Measurements from ENCODE around the gene WDFY2.
"Not testable (repeated sequence)": the region's sequence is repeated elsewhere in the genome, so short reads cannot be mapped to it uniquely, and the experiment has no call there.

WDFY2 gene

GRCh38 chr13:51674276-51674675 lies 90.0 kb downstream of the WDFY2 start:
- peak; percentile 11 to 26 for DNase-seq

DNA sequence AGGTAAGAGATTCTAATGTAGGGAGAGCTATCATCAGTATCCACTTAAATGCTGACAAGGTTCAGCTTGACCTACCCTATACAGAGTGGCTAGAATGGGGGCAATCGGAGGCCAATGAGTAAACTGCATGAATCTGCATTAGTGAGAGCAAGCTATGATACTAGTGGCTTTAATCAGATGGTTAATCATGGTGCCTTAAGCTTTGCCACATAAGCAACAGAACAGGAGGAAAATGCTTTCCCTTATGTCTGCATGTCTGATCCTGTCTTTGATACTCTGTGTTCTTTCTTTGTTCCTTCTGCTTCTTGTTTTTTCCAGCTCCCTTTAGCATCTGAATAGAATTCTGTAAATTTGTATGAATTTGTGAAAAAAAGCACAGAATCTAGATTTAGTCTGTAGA lies 91.1 kb downstream of the WDFY2 start:
- DNase-seq = no peak

DNA sequence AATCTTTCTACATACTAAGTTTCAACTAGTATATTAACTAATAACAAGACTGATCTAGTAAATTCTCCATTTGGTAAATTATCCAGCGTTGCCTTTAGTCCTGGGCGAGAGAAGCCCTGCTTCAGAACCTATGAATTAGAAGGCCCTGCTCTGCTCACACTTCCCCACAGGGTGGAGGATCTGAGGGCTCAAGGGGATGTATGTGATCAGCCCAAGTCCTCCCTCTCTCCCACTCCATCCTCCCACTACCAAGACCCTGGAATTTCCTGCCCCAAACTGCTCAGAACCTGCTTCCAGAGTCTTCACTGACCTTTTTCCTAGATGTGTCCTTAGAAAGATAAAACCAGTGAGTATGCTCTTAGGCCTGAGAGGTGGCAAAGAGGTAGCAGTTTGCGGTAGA lies 91.6 kb downstream of the WDFY2 start:
- DNase-seq = no peak

- DNase-seq = no peak
Measured at GRCh38 chr13:51676739-51677138, 92.5 kb downstream of the WDFY2 start.

DNA sequence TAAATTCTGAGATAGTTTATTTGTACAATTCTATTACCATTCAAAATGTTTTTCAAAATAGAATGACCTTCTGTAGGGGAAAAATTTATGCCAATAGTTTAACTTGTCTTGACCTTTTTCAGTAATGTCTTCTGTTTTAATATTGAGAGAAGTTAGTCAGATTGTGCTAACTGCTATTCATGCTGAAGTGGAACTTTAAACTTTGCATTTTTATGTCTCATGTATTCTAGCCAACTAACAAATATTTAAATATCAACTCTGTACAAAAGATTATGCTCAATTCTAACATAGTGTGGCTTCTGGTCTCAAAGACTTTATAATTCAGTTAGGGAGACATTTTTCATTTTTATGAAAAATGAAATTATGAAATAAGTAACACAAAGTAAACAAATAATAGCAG lies 94.2 kb downstream of the WDFY2 start:
- DNase-seq = no peak

GRCh38 chr13:51679616-51680015 lies 95.4 kb downstream of the WDFY2 start:
- DNase-seq = no peak

DNA sequence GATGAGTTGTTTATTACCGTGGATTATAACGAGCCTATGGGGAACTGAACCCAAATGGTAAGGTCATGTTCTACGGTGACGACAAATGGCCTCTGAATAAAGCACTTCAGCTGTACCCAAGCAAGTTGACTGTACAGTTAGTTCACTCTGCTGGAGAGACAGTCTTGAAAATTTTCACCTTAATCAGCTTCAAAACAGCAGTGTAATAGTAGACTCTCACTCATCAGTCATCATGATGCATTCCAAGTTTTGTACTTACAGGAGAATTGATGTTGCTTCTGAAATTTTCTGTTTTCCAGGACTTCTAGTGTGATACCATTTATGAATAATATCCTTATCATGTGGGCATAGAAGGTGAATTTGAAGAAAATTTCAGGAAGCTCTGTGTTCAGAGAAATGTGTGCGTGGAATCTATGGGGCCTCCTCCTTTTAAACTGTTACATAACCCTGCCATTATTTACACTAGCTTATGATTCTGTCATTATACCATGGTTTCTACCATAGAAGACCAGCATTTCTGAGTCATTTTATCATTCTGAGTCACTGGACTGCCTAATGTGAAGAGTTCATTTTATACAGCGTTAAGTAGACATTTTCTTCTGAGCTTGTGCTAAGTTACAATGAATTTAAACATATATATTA lies 96.9 kb downstream of the WDFY2 start:
- no peak for DNase-seq

DNA sequence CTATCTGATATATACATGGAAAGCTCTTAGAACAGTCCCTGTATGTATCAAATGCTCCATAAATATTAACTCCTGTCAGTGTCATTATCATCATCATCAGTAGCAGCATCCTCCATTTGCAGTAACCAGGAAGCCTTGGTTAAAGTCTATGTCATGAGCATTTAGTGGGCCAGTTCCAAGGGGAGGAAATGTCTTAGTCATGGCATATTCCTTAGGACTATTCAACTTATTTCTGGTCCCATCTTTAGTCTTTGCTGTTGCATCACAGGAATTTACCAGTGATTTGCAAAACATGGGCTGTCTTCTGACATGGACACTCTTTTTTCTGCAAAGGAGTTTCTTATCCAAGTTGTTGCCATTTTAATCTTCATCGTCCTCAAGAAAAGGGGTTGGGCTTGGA lies 98.4 kb downstream of the WDFY2 start:
- no peak for DNase-seq

- DNase-seq = peak; percentile 39 to 70
Measured at GRCh38 chr13:51683597-51683996, 99.3 kb downstream of the WDFY2 start.

DNA sequence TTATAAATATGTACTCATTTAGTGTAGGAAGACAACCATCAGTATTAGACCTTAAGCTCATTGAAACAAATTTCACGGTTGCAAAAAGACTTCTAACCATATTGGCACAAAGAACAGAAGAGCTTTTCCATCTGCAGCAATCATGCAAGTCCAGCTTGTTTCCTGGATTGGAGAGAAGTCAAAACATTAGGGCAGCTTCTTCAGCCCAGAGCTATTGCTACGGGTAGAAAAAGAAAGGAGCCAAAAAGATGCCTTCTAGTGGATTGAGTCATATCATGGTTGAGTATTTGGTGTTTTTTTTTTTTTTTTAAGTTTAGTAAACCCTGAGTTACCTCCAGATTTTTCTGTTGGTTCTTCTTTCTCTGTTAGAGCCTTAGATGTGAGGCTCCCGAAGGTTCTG lies 99.8 kb downstream of the WDFY2 start:
- no peak for DNase-seq

- no peak for DNase-seq
Measured at GRCh38 chr13:51687947-51688714, 103.9 kb downstream of the WDFY2 start.

- no peak for DNase-seq
Measured at GRCh38 chr13:51688937-51689662, 104.8 kb downstream of the WDFY2 start.

- no peak for DNase-seq
Measured at GRCh38 chr13:51689663-51689996, 105.4 kb downstream of the WDFY2 start.

DNA sequence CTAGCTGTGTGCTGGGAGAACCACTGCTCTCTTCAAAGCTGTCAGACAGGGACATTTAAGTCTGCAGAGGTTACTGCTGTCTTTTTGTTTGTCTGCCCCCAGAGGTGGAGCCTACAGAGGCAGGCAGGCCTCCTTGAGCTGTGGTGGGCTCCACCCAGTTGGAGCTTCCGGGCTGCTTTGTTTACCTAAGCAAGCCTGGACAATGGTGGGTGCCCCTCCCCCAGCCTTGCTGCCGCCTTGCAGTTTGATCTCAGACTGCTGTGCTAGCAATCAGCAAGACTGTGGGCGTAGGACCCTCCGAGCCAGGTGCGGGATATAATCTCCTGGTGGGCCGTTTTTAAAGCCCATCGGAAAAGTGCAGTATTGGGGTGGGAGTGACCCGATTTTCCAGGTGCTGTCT lies 111.4 kb downstream of the WDFY2 start:
- not testable (repeated sequence) for DNase-seq

GRCh38 chr13:51697181-51697580 lies 112.9 kb downstream of the WDFY2 start:
- DNase-seq = no peak

DNA sequence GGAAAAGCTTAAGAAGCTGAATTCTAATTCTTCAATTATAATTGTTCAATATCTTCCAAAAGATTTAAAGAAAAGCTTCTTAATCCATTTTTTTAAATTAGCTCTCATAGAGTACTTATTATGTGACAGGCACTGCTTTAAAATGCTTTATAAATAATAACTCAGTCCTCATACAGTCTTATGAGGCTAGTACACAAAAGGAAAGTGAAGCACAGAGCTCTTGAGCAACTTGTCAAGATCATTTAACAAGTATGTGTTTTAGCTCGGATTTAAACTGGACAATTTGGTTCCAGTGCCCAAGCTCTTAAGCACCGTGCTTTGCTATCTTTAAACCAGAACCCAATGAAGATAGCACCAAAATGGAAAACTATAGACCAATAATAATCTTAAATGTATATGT lies 113.6 kb downstream of the WDFY2 start:
- DNase-seq = no peak

- DNase-seq = no peak
Measured at GRCh38 chr13:51698352-51698751, 114.1 kb downstream of the WDFY2 start.

GRCh38 chr13:51704399-51705313 lies 120.4 kb downstream of the WDFY2 start:
- DNase-seq = no peak

GRCh38 chr13:51707461-51707860 lies 123.2 kb downstream of the WDFY2 start:
- no peak for DNase-seq

DNA sequence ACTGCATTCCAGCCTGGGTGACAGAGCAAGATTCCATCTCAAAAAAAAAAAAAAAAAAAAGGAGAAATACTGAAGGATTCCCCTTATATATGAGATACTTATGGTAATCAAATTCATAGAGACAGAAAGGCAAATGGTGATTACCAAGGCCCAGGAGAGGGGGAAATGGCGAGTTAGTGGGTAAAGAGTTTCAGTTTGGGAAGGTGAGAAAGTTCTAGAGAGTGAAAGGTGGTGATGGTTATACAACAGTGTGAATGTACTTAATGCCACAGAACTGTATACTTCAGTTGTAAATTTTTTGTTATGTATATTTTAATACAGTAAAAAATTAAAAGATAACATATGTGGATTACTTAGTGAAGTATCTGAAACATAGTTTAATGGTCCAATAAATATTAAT lies 129.5 kb downstream of the WDFY2 start:
- DNase-seq = no peak

DNA sequence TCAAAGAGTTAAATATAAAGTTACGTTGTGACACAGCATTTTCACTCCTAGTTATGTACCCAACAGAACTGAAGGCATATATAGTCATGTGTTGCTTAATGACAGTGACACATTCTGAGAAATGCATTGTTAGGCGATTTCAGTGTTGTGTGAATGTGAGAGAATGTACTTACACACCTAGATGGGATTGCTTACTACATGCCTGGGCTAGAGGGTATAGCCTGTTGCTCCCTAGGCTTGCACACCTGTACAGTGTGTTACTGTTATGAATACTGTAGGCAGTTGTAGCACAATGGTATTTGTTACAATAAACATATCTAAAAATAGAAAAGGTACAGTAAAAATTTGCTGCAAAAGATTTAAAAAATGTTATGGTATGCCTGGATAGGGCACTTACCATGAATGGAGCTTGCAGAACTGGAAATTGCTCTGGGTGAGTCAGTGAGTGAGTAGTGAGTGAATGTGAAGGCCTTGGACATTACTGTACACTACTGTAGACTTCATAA lies 130.5 kb downstream of the WDFY2 start:
- no peak for DNase-seq

DNA sequence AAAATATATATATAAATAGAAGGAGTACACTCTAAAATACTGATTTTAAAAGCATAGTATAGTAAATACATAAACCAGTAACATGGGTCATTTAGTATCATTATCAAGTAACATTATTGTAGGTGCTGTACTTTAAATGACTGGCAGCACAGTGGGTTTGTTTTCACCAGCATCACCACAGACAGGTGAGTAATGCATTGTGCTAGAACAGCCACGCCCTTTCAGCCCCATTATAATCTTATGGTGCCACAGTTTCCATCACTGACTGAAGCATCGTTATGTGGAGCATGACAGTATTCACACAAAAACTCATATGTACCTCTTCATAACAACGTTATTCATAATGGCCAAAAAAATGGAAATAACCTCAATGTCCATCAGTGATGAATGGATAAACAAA lies 131.4 kb downstream of the WDFY2 start:
- no peak for DNase-seq
